ENCODE results near the gene DYNC2H1. TPM values are rescaled to one million over a fixed set of nuclear protein-coding genes. Genes with fewer than 3 reads are reported as not detected.

Gene DYNC2H1
- polyA plus RNA-seq, 4 donors: 0.22 to 9.1 (median 2.4) TPM

- DNase-seq (no peak), FAIRE-seq (no peak)
- 75 to 82% (median 81%) methylated on average over 4 of the region's 4 CpGs for WGBS, 3 donors
- H3K27me3 ChIP-seq (ENCODE audit: control insufficient read depth in 3 of 3, insufficient read depth in 3 of 3, low read length in 3 of 3): no peaks in the 10 kb centered on the region
- H3K36me3 ChIP-seq (ENCODE audit: control insufficient read depth in 3 of 3, insufficient read depth in 2 of 3, low read depth in 1 of 3, low read length in 3 of 3): no peaks in the 10 kb centered on the region
- no peaks in the 10 kb centered on the region for H3K9me3 ChIP-seq (ENCODE audit: control insufficient read depth in 2 of 2, insufficient read depth in 1 of 2, low read depth in 1 of 2, low read length in 1 of 2)
- H3K4me3 ChIP-seq (ENCODE audit: low read depth in 1 of 3, low read length in 3 of 3): no peak overlapping the region
- no peak overlapping the region for H3K27ac ChIP-seq (ENCODE audit: low read depth in 1 of 3, low read length in 2 of 3)
- H3K4me1 ChIP-seq (ENCODE audit: control insufficient read depth in 3 of 3, insufficient read depth in 2 of 3, low read depth in 1 of 3, low read length in 2 of 3): no peaks in the 10 kb centered on the region
Observed at GRCh38 chr11:103480421-103480820, 371.2 kb downstream of the DYNC2H1 start.

- DNase-seq (no peak), FAIRE-seq (no peak)
- Histone ChIP-seq H3K27ac (ENCODE audit: low read depth in 1 of 3, low read length in 2 of 3) (no peak overlapping the region), H3K4me1 (ENCODE audit: control insufficient read depth in 3 of 3, insufficient read depth in 2 of 3, low read depth in 1 of 3, low read length in 2 of 3) (no peaks in the 10 kb centered on the region), H3K4me3 (ENCODE audit: low read depth in 1 of 3, low read length in 3 of 3) (no peak overlapping the region), H3K9me3 (ENCODE audit: control insufficient read depth in 2 of 2, insufficient read depth in 1 of 2, low read depth in 1 of 2, low read length in 1 of 2) (no peaks in the 10 kb centered on the region), H3K27me3 (ENCODE audit: control insufficient read depth in 3 of 3, insufficient read depth in 3 of 3, low read length in 3 of 3) (no peaks in the 10 kb centered on the region), H3K36me3 (ENCODE audit: control insufficient read depth in 3 of 3, insufficient read depth in 2 of 3, low read depth in 1 of 3, low read length in 3 of 3) (no peaks in the 10 kb centered on the region)
Observed at GRCh38 chr11:103483996-103484395, 374.8 kb downstream of the DYNC2H1 start.

GRCh38 chr11:103484545-103484944 is 375.3 kb downstream of the DYNC2H1 start:
- no peak overlapping the region for H3K4me3 ChIP-seq (ENCODE audit: low read depth in 1 of 3, low read length in 3 of 3)

GRCh38 chr11:103486604-103487003 is 377.4 kb downstream of the DYNC2H1 start:
- no peak overlapping the region for H3K4me3 ChIP-seq (ENCODE audit: low read depth in 1 of 3, low read length in 3 of 3)
- no peak overlapping the region for H3K27ac ChIP-seq (ENCODE audit: low read depth in 1 of 3, low read length in 2 of 3)
- no peak for DNase-seq
- no peaks in the 10 kb centered on the region for H3K4me1 ChIP-seq (ENCODE audit: control insufficient read depth in 3 of 3, insufficient read depth in 2 of 3, low read depth in 1 of 3, low read length in 2 of 3)
- no peaks in the 10 kb centered on the region for H3K36me3 ChIP-seq (ENCODE audit: control insufficient read depth in 3 of 3, insufficient read depth in 2 of 3, low read depth in 1 of 3, low read length in 3 of 3)
- 86 to 89% (median 89%) methylated on average over 5 of the region's 5 CpGs for WGBS, 3 donors
- H3K9me3 ChIP-seq (ENCODE audit: control insufficient read depth in 2 of 2, insufficient read depth in 1 of 2, low read depth in 1 of 2, low read length in 1 of 2): peaks cover 0 to 13% of the 10 kb centered on the region in 2 donors
- H3K27me3 ChIP-seq (ENCODE audit: control insufficient read depth in 3 of 3, insufficient read depth in 3 of 3, low read length in 3 of 3): no peaks in the 10 kb centered on the region
- no peak for FAIRE-seq

More at GRCh38 chr11:103484545-103484944, 375.3 kb downstream of the DYNC2H1 start:
- FAIRE-seq (no peak), DNase-seq (no peak)
- Histone ChIP-seq H3K27ac (ENCODE audit: low read depth in 1 of 3, low read length in 2 of 3) (no peak overlapping the region), H3K9me3 (ENCODE audit: control insufficient read depth in 2 of 2, insufficient read depth in 1 of 2, low read depth in 1 of 2, low read length in 1 of 2) (no peaks in the 10 kb centered on the region), H3K27me3 (ENCODE audit: control insufficient read depth in 3 of 3, insufficient read depth in 3 of 3, low read length in 3 of 3) (no peaks in the 10 kb centered on the region), H3K4me1 (ENCODE audit: control insufficient read depth in 3 of 3, insufficient read depth in 2 of 3, low read depth in 1 of 3, low read length in 2 of 3) (no peaks in the 10 kb centered on the region), H3K36me3 (ENCODE audit: control insufficient read depth in 3 of 3, insufficient read depth in 2 of 3, low read depth in 1 of 3, low read length in 3 of 3) (no peaks in the 10 kb centered on the region)
- 83 to 88% (median 85%) methylated on average over 3 of the region's 3 CpGs for WGBS, 3 donors

- H3K27ac ChIP-seq (ENCODE audit: low read depth in 1 of 3, low read length in 2 of 3): no peak overlapping the region
- H3K36me3 ChIP-seq (ENCODE audit: control insufficient read depth in 3 of 3, insufficient read depth in 2 of 3, low read depth in 1 of 3, low read length in 3 of 3): no peaks in the 10 kb centered on the region
- no peaks in the 10 kb centered on the region for H3K27me3 ChIP-seq (ENCODE audit: control insufficient read depth in 3 of 3, insufficient read depth in 3 of 3, low read length in 3 of 3)
- no peaks in the 10 kb centered on the region for H3K4me1 ChIP-seq (ENCODE audit: control insufficient read depth in 3 of 3, insufficient read depth in 2 of 3, low read depth in 1 of 3, low read length in 2 of 3)
- FAIRE-seq (no peak), DNase-seq (no peak)
- H3K9me3 ChIP-seq (ENCODE audit: control insufficient read depth in 2 of 2, insufficient read depth in 1 of 2, low read depth in 1 of 2, low read length in 1 of 2): peaks cover 0 to 14% of the 10 kb centered on the region in 2 donors
- WGBS, 3 donors: 88 to 92% (median 92%) methylated on average over 4 of the region's 4 CpGs
- no peak overlapping the region for H3K4me3 ChIP-seq (ENCODE audit: low read depth in 1 of 3, low read length in 3 of 3)
Observed at GRCh38 chr11:103487113-103487512, 377.9 kb downstream of the DYNC2H1 start.

- H3K36me3 ChIP-seq (ENCODE audit: control insufficient read depth in 3 of 3, insufficient read depth in 2 of 3, low read depth in 1 of 3, low read length in 3 of 3): no peaks in the 10 kb centered on the region
- no peak for FAIRE-seq
Observed at GRCh38 chr11:103488031-103488461, 378.8 kb downstream of the DYNC2H1 start.

GRCh38 chr11:103488579-103488978 is 379.4 kb downstream of the DYNC2H1 start:
- no peak for DNase-seq

More at GRCh38 chr11:103488031-103488461, 378.8 kb downstream of the DYNC2H1 start:
- no peak for DNase-seq
- H3K4me1 ChIP-seq (ENCODE audit: control insufficient read depth in 3 of 3, insufficient read depth in 2 of 3, low read depth in 1 of 3, low read length in 2 of 3): no peaks in the 10 kb centered on the region
- H3K27me3 ChIP-seq (ENCODE audit: control insufficient read depth in 3 of 3, insufficient read depth in 3 of 3, low read length in 3 of 3): no peaks in the 10 kb centered on the region
- peaks cover 0 to 14% of the 10 kb centered on the region in 2 donors for H3K9me3 ChIP-seq (ENCODE audit: control insufficient read depth in 2 of 2, insufficient read depth in 1 of 2, low read depth in 1 of 2, low read length in 1 of 2)
- H3K4me3 ChIP-seq (ENCODE audit: low read depth in 1 of 3, low read length in 3 of 3): no peak overlapping the region
- no peak overlapping the region for H3K27ac ChIP-seq (ENCODE audit: low read depth in 1 of 3, low read length in 2 of 3)

GRCh38 chr11:103491777-103492176 is 382.6 kb downstream of the DYNC2H1 start:
- 58 to 75% (median 59%) methylated on average over 2 of the region's 2 CpGs for WGBS, 3 donors

More at GRCh38 chr11:103488579-103488978, 379.4 kb downstream of the DYNC2H1 start:
- H3K36me3 ChIP-seq (ENCODE audit: control insufficient read depth in 3 of 3, insufficient read depth in 2 of 3, low read depth in 1 of 3, low read length in 3 of 3): no peaks in the 10 kb centered on the region
- no peak overlapping the region for H3K27ac ChIP-seq (ENCODE audit: low read depth in 1 of 3, low read length in 2 of 3)
- H3K4me1 ChIP-seq (ENCODE audit: control insufficient read depth in 3 of 3, insufficient read depth in 2 of 3, low read depth in 1 of 3, low read length in 2 of 3): no peaks in the 10 kb centered on the region
- no peak overlapping the region for H3K4me3 ChIP-seq (ENCODE audit: low read depth in 1 of 3, low read length in 3 of 3)
- H3K9me3 ChIP-seq (ENCODE audit: control insufficient read depth in 2 of 2, insufficient read depth in 1 of 2, low read depth in 1 of 2, low read length in 1 of 2): peaks cover 0 to 14% of the 10 kb centered on the region in 2 donors
- no peaks in the 10 kb centered on the region for H3K27me3 ChIP-seq (ENCODE audit: control insufficient read depth in 3 of 3, insufficient read depth in 3 of 3, low read length in 3 of 3)
- WGBS, 3 donors: 74 to 87% (median 84%) methylated on average over 2 of the region's 2 CpGs
- FAIRE-seq: no peak

GRCh38 chr11:103494491-103494890 is 385.3 kb downstream of the DYNC2H1 start:
- no peaks in the 10 kb centered on the region for H3K4me1 ChIP-seq (ENCODE audit: control insufficient read depth in 3 of 3, insufficient read depth in 2 of 3, low read depth in 1 of 3, low read length in 2 of 3)
- no peaks in the 10 kb centered on the region for H3K27me3 ChIP-seq (ENCODE audit: control insufficient read depth in 3 of 3, insufficient read depth in 3 of 3, low read length in 3 of 3)
- no peak overlapping the region for H3K4me3 ChIP-seq (ENCODE audit: low read depth in 1 of 3, low read length in 3 of 3)
- WGBS, 3 donors: 48 to 85% (median 68%) methylated on average over 1 of the region's 1 CpG
- DNase-seq: no peak
- H3K36me3 ChIP-seq (ENCODE audit: control insufficient read depth in 3 of 3, insufficient read depth in 2 of 3, low read depth in 1 of 3, low read length in 3 of 3): no peaks in the 10 kb centered on the region
- H3K9me3 ChIP-seq (ENCODE audit: control insufficient read depth in 2 of 2, insufficient read depth in 1 of 2, low read depth in 1 of 2, low read length in 1 of 2): peaks cover 0 to 14% of the 10 kb centered on the region in 2 donors
- H3K27ac ChIP-seq (ENCODE audit: low read depth in 1 of 3, low read length in 2 of 3): no peak overlapping the region
- no peak for FAIRE-seq

More at GRCh38 chr11:103491777-103492176, 382.6 kb downstream of the DYNC2H1 start:
- Histone ChIP-seq H3K9me3 (ENCODE audit: control insufficient read depth in 2 of 2, insufficient read depth in 1 of 2, low read depth in 1 of 2, low read length in 1 of 2) (peaks cover 0 to 14% of the 10 kb centered on the region in 2 donors), H3K27ac (ENCODE audit: low read depth in 1 of 3, low read length in 2 of 3) (no peak overlapping the region), H3K27me3 (ENCODE audit: control insufficient read depth in 3 of 3, insufficient read depth in 3 of 3, low read length in 3 of 3) (no peaks in the 10 kb centered on the region), H3K4me1 (ENCODE audit: control insufficient read depth in 3 of 3, insufficient read depth in 2 of 3, low read depth in 1 of 3, low read length in 2 of 3) (no peaks in the 10 kb centered on the region), H3K36me3 (ENCODE audit: control insufficient read depth in 3 of 3, insufficient read depth in 2 of 3, low read depth in 1 of 3, low read length in 3 of 3) (no peaks in the 10 kb centered on the region), H3K4me3 (ENCODE audit: low read depth in 1 of 3, low read length in 3 of 3) (no peak overlapping the region)
- FAIRE-seq (no peak), DNase-seq (no peak)

Data from small intestine (tissue), 7 donors.